Bronchial epithelial cell (primary cell): ENCODE results near the gene HIVEP3. TPM values are rescaled to one million over a fixed set of nuclear protein-coding genes. Genes with fewer than 3 reads are reported as not detected.

ENCODE experiments used
- DNase-seq: peaks from one replicate; pipeline ENCODE4 v3.0.0-alpha.2; 2010; ENCODE audit warnings: low read depth
- FAIRE-seq: peaks from 2 replicates; lab custom pipeline; 2011; peaks lifted over from hg19 to GRCh38; lab: Jason Lieb, UNC
- H3K27me3 ChIP-seq: 2 replicates; pipeline ENCODE4 v1.5.1; 2011; ENCODE audit warnings: low read length; ENCODE audit not compliant: control insufficient read depth, insufficient read depth
- H3K36me3 ChIP-seq: 2 replicates; pipeline ENCODE4 v1.5.1; 2011; ENCODE audit warnings: low read length; ENCODE audit not compliant: control insufficient read depth, insufficient read depth
- H3K4me3 ChIP-seq: 2 replicates; pipeline ENCODE4 v1.5.1; 2011; ENCODE audit warnings: mild to moderate bottlenecking, low read depth, low read length, control low read depth
- CTCF ChIP-seq: IDR thresholded peaks from 2 replicates; pipeline ENCODE4 v1.5.1; 2011; ENCODE audit warnings: mild to moderate bottlenecking, moderate library complexity, low read length, control low read depth, inconsistent platforms; ENCODE audit not compliant: insufficient read depth, severe bottlenecking
- total RNA-seq: library from RNA; depleted of rRNA; stranded (reverse); fragments of >200 nt; gene quantifications from 2 replicates; pipeline ENCODE4 v1.2.1, GENCODE V29; 2014

HIVEP3 gene
- total RNA-seq, 1 donor from 2014 or later = under 0.01 TPM

DNA sequence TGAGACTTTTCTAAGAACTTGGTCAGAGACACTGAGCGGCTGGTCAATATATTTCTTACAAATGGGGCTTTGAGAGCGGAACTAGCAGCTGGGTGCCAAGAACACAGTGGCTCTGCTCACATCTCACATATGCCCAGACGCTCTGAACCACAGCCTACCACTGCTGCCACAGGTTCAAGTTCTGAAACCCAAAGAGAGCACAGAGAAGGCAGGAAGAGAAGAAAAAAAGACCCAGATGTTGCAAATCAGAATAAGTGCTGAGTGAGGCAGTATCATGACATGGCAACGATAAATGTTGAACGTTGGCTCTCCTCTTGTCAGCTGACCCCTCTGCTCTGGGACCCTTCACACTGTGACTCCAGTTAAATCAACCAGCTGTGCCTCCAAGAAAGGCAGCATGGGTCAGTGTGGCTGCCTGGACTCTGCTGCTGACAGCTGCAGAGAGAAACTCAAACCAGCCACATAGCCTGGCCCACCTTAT lies 26.4 kb downstream of the HIVEP3 start:
- H3K4me3 ChIP-seq = no peak overlapping the region
- no peak for TF ChIP-seq CTCF
- no peak for FAIRE-seq
- H3K27me3 ChIP-seq = no peaks in the 10 kb centered on the region
- no peak for DNase-seq
- H3K36me3 ChIP-seq = no peaks in the 10 kb centered on the region

DNA sequence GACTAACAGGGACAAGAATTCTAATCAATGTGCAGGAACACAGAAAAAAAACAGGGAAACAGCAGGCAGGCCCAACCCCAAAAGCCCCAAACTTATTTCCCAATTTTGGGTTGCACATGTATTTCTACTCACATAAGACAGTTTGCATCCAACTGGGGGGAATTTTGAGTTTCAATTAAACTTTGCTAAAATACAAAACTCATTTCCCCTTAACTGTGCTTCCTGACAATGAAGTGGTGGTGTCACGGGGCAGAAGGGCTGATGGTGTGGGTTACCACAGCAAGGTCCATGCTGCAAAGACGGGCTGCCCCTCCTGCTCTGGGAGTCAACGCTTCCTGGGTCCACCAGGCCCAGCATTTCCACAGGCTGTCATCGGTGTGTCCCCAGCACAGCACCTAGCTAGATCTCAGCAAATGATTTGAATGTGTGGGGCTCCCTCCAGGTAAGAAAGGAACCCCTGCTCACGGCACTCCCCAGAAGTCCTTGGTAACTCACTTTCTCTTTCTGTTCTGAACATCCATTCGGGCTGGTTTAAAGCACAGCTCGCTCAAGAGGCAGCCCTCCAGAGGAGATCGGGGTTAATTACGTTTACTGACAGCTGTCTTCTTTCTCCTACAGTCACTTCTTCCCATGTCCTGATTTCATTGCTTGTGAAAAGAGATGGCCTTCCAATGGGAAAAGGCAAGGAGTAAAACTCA lies 27.4 kb downstream of the HIVEP3 start:
- Histone ChIP-seq H3K27me3 (no peaks in the 10 kb centered on the region), H3K4me3 (peak overlapping the region; percentile 9), H3K36me3 (no peaks in the 10 kb centered on the region)
- peak; percentile 13 for TF ChIP-seq CTCF
- FAIRE-seq (no peak), DNase-seq (peak; percentile 26)

DNA sequence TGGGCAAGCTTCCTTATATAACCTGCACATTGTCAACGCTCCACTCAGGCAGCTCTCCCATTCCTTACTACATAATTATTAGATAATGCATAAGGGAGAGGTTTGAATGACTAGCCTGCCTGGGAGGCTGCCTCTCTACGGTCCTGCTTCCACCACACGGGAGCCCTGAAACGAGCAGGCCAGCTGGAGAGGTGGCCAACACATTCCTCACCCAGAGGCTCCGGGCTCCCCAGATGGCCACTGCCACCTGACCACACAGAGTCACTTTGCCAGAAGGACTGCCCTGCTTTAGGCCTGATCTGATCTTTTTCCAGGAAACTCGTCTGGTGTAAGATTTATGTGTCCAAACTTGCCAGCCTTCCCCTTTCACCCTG lies 27.9 kb downstream of the HIVEP3 start:
- no peak for TF ChIP-seq CTCF
- FAIRE-seq = no peak
- no peak overlapping the region for H3K4me3 ChIP-seq
- H3K36me3 ChIP-seq = no peaks in the 10 kb centered on the region
- DNase-seq = peak; percentile 47
- no peaks in the 10 kb centered on the region for H3K27me3 ChIP-seq

DNA sequence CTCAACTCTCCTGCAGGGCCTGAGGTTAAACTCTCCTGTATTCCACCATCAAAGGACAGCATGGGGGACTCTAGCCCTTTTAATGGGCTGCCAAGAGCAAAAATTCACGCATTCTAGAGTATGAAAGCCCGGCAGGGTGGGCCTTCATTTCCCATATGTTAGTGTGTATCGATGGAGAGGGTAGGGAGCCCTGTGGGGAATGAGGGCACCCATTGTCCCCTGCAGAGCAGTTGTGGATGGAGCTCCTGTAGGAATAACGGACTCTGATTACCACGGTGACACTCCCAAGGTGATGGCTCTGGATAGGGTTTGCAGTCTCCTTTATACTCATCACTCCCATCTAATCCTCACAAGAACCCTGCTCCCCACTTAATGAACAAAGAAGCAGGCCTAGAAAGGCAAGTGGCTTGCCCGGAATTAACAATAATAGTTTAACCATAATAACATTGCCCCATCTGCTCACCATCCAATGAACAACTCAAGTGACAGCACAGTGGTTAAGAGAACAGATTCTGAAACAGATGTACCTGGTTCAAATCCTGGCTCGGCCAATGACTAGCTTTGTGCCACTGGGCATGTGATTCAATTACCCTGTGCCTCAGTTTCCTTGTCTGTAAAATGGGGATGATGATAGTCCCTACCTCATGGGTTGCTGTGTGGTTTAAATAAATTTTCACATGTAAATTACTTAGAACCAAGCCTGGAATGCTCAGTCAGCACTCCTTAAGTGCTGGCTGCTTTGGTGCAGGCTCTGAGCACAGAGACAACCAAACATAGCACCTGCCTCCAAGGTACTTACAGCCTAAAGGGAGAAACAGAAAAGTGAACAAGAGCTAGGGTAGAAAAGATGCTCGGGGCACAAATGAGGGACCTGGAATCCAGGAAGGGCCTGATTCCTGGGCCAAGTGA lies 29.0 kb downstream of the HIVEP3 start:
- H3K4me3 ChIP-seq = no peak overlapping the region
- no peaks in the 10 kb centered on the region for H3K27me3 ChIP-seq
- DNase-seq (no peak), FAIRE-seq (peak; percentile 32)
- no peaks in the 10 kb centered on the region for H3K36me3 ChIP-seq
- no peak for TF ChIP-seq CTCF

- Histone ChIP-seq H3K27me3 (no peaks in the 10 kb centered on the region), H3K4me3 (no peak overlapping the region), H3K36me3 (no peaks in the 10 kb centered on the region)
- FAIRE-seq (peak; percentile 95), DNase-seq (no peak)
- no peak for TF ChIP-seq CTCF
Observed at GRCh38 chr1:41888756-41889155, 30.0 kb downstream of the HIVEP3 start.
